Keratinocyte (primary cell): ENCODE measurements around the gene KCNH8. TPM values are rescaled to one million over a fixed set of nuclear protein-coding genes. Genes with fewer than 3 reads are reported as not detected.

Experiments
- DNase-seq: peaks from one replicate; pipeline ENCODE4 v3.0.0-alpha.2; 2011; ENCODE audit warnings: low read depth, missing footprints, low spot score
- FAIRE-seq: peaks from 2 replicates; lab custom pipeline; 2011; peaks lifted over from hg19 to GRCh38; lab: Jason Lieb, UNC
- H2AFZ ChIP-seq: 2 replicates; pipeline ENCODE4 v1.6.0; 2012; ENCODE audit warnings: low read length, control low read depth, inconsistent platforms; ENCODE audit not compliant: control insufficient read depth
- H3K27ac ChIP-seq: 2 replicates; pipeline ENCODE4 v1.5.1; 2011; ENCODE audit warnings: low read length; ENCODE audit not compliant: control insufficient read depth, insufficient read depth
- H3K27me3 ChIP-seq: 3 replicates; pipeline ENCODE4 v1.6.0; 2011; ENCODE audit warnings: low read length; ENCODE audit not compliant: control insufficient read depth, insufficient read depth; ENCODE audit errors: extremely low read depth
- H3K36me3 ChIP-seq, 2 experiments: 2 replicates in 1 of 2; 3 replicates in 1 of 2; pipeline ENCODE4 v1.5.1; 2011; ENCODE audit warnings: low read length in 2 of 2, mild to moderate bottlenecking in 1 of 2; ENCODE audit not compliant: control insufficient read depth in 2 of 2, insufficient read depth in 2 of 2; ENCODE audit errors: extremely low read depth in 1 of 2
- H3K4me1 ChIP-seq: 3 replicates; pipeline ENCODE4 v1.5.1; 2011; ENCODE audit warnings: low read length; ENCODE audit not compliant: control insufficient read depth, insufficient read depth; ENCODE audit errors: extremely low read depth
- H3K4me2 ChIP-seq: 3 replicates; pipeline ENCODE4 v1.6.0; 2011; ENCODE audit warnings: low read depth, low read length; ENCODE audit not compliant: control insufficient read depth, insufficient read depth; ENCODE audit errors: extremely low read depth
- H3K4me3 ChIP-seq, 3 experiments: fragments of 200-600 bp in 1 of 3; sonication (generic) in 1 of 3; 2 replicates in 2 of 3; 3 replicates in 1 of 3; pipeline ENCODE4 v1.5.1; 2011 to 2016; ENCODE audit warnings: low read length in 3 of 3, mild to moderate bottlenecking in 3 of 3, control low read depth in 2 of 3, inconsistent platforms in 1 of 3, low read depth in 1 of 3, mixed read lengths in 1 of 3, mixed run types in 1 of 3, moderate library complexity in 1 of 3; ENCODE audit not compliant: control insufficient read depth in 2 of 3, insufficient read depth in 2 of 3; ENCODE audit errors: extremely low read depth in 1 of 3
- H3K79me2 ChIP-seq: 2 replicates; pipeline ENCODE4 v1.6.0; 2012; ENCODE audit warnings: low read length; ENCODE audit not compliant: control insufficient read depth, insufficient read depth
- H3K9ac ChIP-seq: 3 replicates; pipeline ENCODE4 v1.6.0; 2011; ENCODE audit warnings: low read length; ENCODE audit not compliant: control insufficient read depth, insufficient read depth; ENCODE audit errors: extremely low read depth
- H3K9me1 ChIP-seq: 3 replicates; pipeline ENCODE4 v1.6.0; 2011; ENCODE audit warnings: low read length; ENCODE audit not compliant: control insufficient read depth, insufficient read depth; ENCODE audit errors: extremely low read depth
- H3K9me3 ChIP-seq: 2 replicates; pipeline ENCODE4 v1.5.1; 2012; ENCODE audit warnings: low read depth, low read length; ENCODE audit not compliant: control insufficient read depth
- H4K20me1 ChIP-seq: 3 replicates; pipeline ENCODE4 v1.6.0; 2011; ENCODE audit warnings: low read length; ENCODE audit not compliant: control insufficient read depth, insufficient read depth; ENCODE audit errors: extremely low read depth
- CTCF ChIP-seq, 3 experiments: IDR thresholded peaks in 1 of 3; conservative IDR thresholded peaks in 1 of 3; optimal IDR thresholded peaks in 1 of 3; 2 replicates in 2 of 3; 3 replicates in 1 of 3; pipeline versions ENCODE3 to v1.5.1; 2011; ENCODE audit warnings: low read length in 3 of 3, mild to moderate bottlenecking in 3 of 3, moderate library complexity in 2 of 3, control low read depth in 1 of 3, inconsistent platforms in 1 of 3; ENCODE audit not compliant: insufficient read depth in 2 of 3; ENCODE audit errors: extremely low read depth in 1 of 3
- EZH2 ChIP-seq: IDR thresholded peaks from one replicate; pipeline ENCODE4 v1.6.1; 2012; ENCODE audit warnings: inconsistent platforms, mild to moderate bottlenecking, low read length, moderate library complexity
- dilution Hi-C: fragments of 300-500 bp; cut with MboI; formaldehyde crosslinking; loops from one replicate; pipeline ENCODE4 v1.7.0; 2020; ENCODE audit warnings: low sequenced_read_pairs; ENCODE audit not compliant: extremely low pct_ligation_motif_present
- polyA plus RNA-seq, 5 experiments: library from polyadenylated mRNA; depleted of rRNA in 3 of 5; stranded (reverse) in 3 of 5; stranded (forward) in 1 of 5; unstranded in 1 of 5; fragments of >200 nt; gene quantifications; 1 replicate in 1 of 5; 2 replicates in 3 of 5; 3 replicates in 1 of 5; pipeline versions ENCODE4 v1.2.1 to v1.2.3, GENCODE V29; 2011 to 2012; ENCODE audit warnings: missing spikeins in 2 of 5, low read depth in 1 of 5, low replicate concordance in 1 of 5

KCNH8 gene
- polyA plus RNA-seq, 1 donor (not counting 4 experiments of a cell fraction or from before 2014, with no cell fraction given), result not detected

GRCh38 chr3:19541284-19541683 is 393.0 kb downstream of the KCNH8 start:
- H2AFZ ChIP-seq, result no peak overlapping the region
- no peak overlapping the region for H3K9ac ChIP-seq
- no peaks in the 10 kb centered on the region for H3K4me1 ChIP-seq
- H3K79me2 ChIP-seq, result no peaks in the 10 kb centered on the region
- no peak for TF ChIP-seq EZH2
- TF ChIP-seq CTCF (optimal IDR thresholded peaks at IDR 0.05 in 1 of 3, IDR thresholded peaks at IDR 0.05 in 1 of 3, conservative IDR thresholded peaks at IDR 0.05 in 1 of 3; ENCODE audit: extremely low read depth in 1 of 3, insufficient read depth in 2 of 3, low read length in 3 of 3), result no peak
- no peaks in the 10 kb centered on the region for H3K27me3 ChIP-seq
- no peak overlapping the region for H3K4me3 ChIP-seq
- H3K36me3 ChIP-seq, result no peaks in the 10 kb centered on the region
- H3K4me2 ChIP-seq, result no peak overlapping the region
- H3K9me3 ChIP-seq, result no peaks in the 10 kb centered on the region
- no peaks in the 10 kb centered on the region for H4K20me1 ChIP-seq
- DNase-seq, result no peak
- no peak for FAIRE-seq
- no peaks in the 10 kb centered on the region for H3K9me1 ChIP-seq
- dilution Hi-C loops, result no loop called here
- H3K27ac ChIP-seq, result no peak overlapping the region

- H3K79me2 ChIP-seq, result no peaks in the 10 kb centered on the region
- TF ChIP-seq CTCF (optimal IDR thresholded peaks at IDR 0.05 in 1 of 3, IDR thresholded peaks at IDR 0.05 in 1 of 3, conservative IDR thresholded peaks at IDR 0.05 in 1 of 3; ENCODE audit: extremely low read depth in 1 of 3, insufficient read depth in 2 of 3, low read length in 3 of 3) (peak in 2 of 3 experiments; percentile 33 to 36), EZH2 (no peak)
- no peak overlapping the region for H3K27ac ChIP-seq
- no peaks in the 10 kb centered on the region for H3K9me3 ChIP-seq
- H3K9me1 ChIP-seq, result no peaks in the 10 kb centered on the region
- H3K36me3 ChIP-seq, result no peaks in the 10 kb centered on the region
- dilution Hi-C loops, result no loop called here
- DNase-seq (no peak), FAIRE-seq (no peak)
- no peaks in the 10 kb centered on the region for H3K4me1 ChIP-seq
- H3K4me2 ChIP-seq, result no peak overlapping the region
- H3K4me3 ChIP-seq, result no peak overlapping the region
- H2AFZ ChIP-seq, result no peak overlapping the region
- H3K9ac ChIP-seq, result no peak overlapping the region
- no peaks in the 10 kb centered on the region for H4K20me1 ChIP-seq
- no peaks in the 10 kb centered on the region for H3K27me3 ChIP-seq
These were observed 395.0 kb downstream of the KCNH8 start for GRCh38 chr3:19543212-19543841.
